HCT116 (cell line): ENCODE results near the gene CEBPA. TPM values are rescaled to one million over a fixed set of nuclear protein-coding genes. Genes with fewer than 3 reads are reported as not detected.

Experiments used
- ATAC-seq: fragments of 200-7000 bp; cut with Tn5 transposase; 2 replicates; pipeline ENCODE4 v1.9.1; 2020; ENCODE audit warnings: mild to moderate bottlenecking, moderate library complexity
- BruUV-seq: library from RNA; stranded (reverse); fragments of 400-500 nt; replicated peaks from 2 replicates; lab custom pipeline; 2021; lab: Mats Ljungman, UMichigan
- CTCF ChIA-PET: fragments of 300-600 bp; sonication (Branson Sonifier 250); formaldehyde crosslinking; loops from one replicate; lab custom pipeline; 2021; ENCODE audit warnings: antibody characterized with exemption; lab: Charles Lee
- POLR2A ChIA-PET: fragments of 300-600, 350-600 bp; sonication (Branson Sonifier 250); formaldehyde crosslinking; loops from one replicate; lab custom pipeline; 2021; ENCODE audit warnings: antibody characterized with exemption; lab: Charles Lee
- RAD21 ChIA-PET, 2 experiments: fragments of 300-600 bp; sonication (Branson Sonifier 250); formaldehyde crosslinking; loops; one replicate each; lab custom pipeline; 2023; ENCODE audit warnings: low total read pairs in 2 of 2; ENCODE audit not compliant: uncharacterized antibody in 2 of 2, unreplicated experiment in 2 of 2, low non-redundant PET in 1 of 2; lab: Charles Lee
- DNase-seq: peaks from one replicate; pipeline ENCODE4 v3.0.0-alpha.2; 2010; ENCODE audit warnings: low read depth, low spot score
- H2AFZ ChIP-seq: fragments of 200-600 bp; shearing (Covaris generic), sonication (generic); 2 replicates; pipeline ENCODE4 v1.6.1; 2017; ENCODE audit warnings: low read depth, mixed run types, mixed read lengths, antibody characterized with exemption, low read length; ENCODE audit not compliant: poor library complexity, severe bottlenecking
- H3K27ac ChIP-seq: 2 replicates; pipeline ENCODE4 v1.5.1; 2012; ENCODE audit warnings: low read depth, low read length
- H3K27me3 ChIP-seq: fragments of 200-600 bp; sonication (generic); 2 replicates; pipeline ENCODE4 v1.6.1; 2016; ENCODE audit warnings: mixed run types, low read length, mixed read lengths; ENCODE audit not compliant: insufficient read depth
- H3K36me3 ChIP-seq, 2 experiments: fragments of 200-500 bp in 1 of 2; fragments of 200-600 bp in 1 of 2; sonication (Bioruptor generic) in 1 of 2; sonication (generic) in 1 of 2; 2 replicates each; pipeline versions ENCODE4 v1.5.1 to v1.6.1; 2014 to 2016; ENCODE audit warnings: low read length in 2 of 2, inconsistent platforms in 1 of 2, mixed read lengths in 1 of 2, mixed run types in 1 of 2; ENCODE audit not compliant: insufficient read depth in 2 of 2, control insufficient read depth in 1 of 2
- H3K4me1 ChIP-seq, 2 experiments: fragments of 200-600 bp in 1 of 2; sonication (generic) in 1 of 2; 2 replicates each; pipeline versions ENCODE4 v1.5.1 to v1.6.1; 2012 to 2017; ENCODE audit warnings: low read length in 2 of 2, inconsistent platforms in 1 of 2, mild to moderate bottlenecking in 1 of 2, mixed read lengths in 1 of 2, mixed run types in 1 of 2, moderate library complexity in 1 of 2; ENCODE audit not compliant: insufficient read depth in 2 of 2, control insufficient read depth in 1 of 2
- H3K4me2 ChIP-seq: fragments of 200-600 bp; sonication (generic); 2 replicates; pipeline ENCODE4 v1.6.1; 2017; ENCODE audit warnings: mixed run types, low read length, mixed read lengths
- H3K4me3 ChIP-seq, 2 experiments: fragments of 200-600 bp in 1 of 2; sonication (generic) in 1 of 2; replicated peaks in 1 of 2; 2 replicates each; pipeline ENCODE4 v1.5.1; 2011 to 2016; ENCODE audit warnings: low read length in 2 of 2, control low read depth in 1 of 2, low read depth in 1 of 2, mild to moderate bottlenecking in 1 of 2, mixed read lengths in 1 of 2, mixed run types in 1 of 2
- H3K79me2 ChIP-seq: fragments of 200-600 bp; sonication (generic); 2 replicates; pipeline ENCODE4 v1.6.1; 2017; ENCODE audit warnings: mild to moderate bottlenecking, mixed run types, low read length, moderate library complexity, mixed read lengths; ENCODE audit not compliant: insufficient read depth
- H3K9ac ChIP-seq: fragments of 200-600 bp; sonication (generic); 2 replicates; pipeline ENCODE4 v1.6.1; 2016; ENCODE audit warnings: low read length, mixed read lengths
- H3K9me2 ChIP-seq: fragments of 200-600 bp; sonication (generic), shearing (Covaris generic); 2 replicates; pipeline ENCODE4 v1.6.1; 2017; ENCODE audit warnings: mixed run types, mild to moderate bottlenecking, moderate library complexity; ENCODE audit not compliant: insufficient read depth
- H3K9me3 ChIP-seq, 2 experiments: fragments of 200-500 bp in 1 of 2; fragments of 200-600 bp in 1 of 2; sonication (Bioruptor generic) in 1 of 2; sonication (generic) in 1 of 2; 2 replicates each; pipeline ENCODE4 v1.6.1; 2014 to 2017; ENCODE audit warnings: low read length in 2 of 2, mixed read lengths in 2 of 2, inconsistent platforms in 1 of 2, low read depth in 1 of 2, mild to moderate bottlenecking in 1 of 2, mixed run types in 1 of 2, moderate library complexity in 1 of 2; ENCODE audit not compliant: control insufficient read depth in 1 of 2, insufficient read depth in 1 of 2
- H4K20me1 ChIP-seq: fragments of 200-600 bp; sonication (generic), shearing (Covaris generic); 2 replicates; pipeline ENCODE4 v1.6.1; 2017; ENCODE audit warnings: mixed run types, mild to moderate bottlenecking, moderate library complexity; ENCODE audit not compliant: insufficient read depth
- CBX3 ChIP-seq: IDR thresholded peaks from 2 replicates; pipeline ENCODE4 v1.6.1; 2012; ENCODE audit warnings: low read depth
- CEBPB ChIP-seq: IDR thresholded peaks from 2 replicates; pipeline ENCODE4 v1.6.1; 2012; ENCODE audit warnings: low read depth
- EGR1 ChIP-seq: IDR thresholded peaks from 2 replicates; pipeline ENCODE4 v1.6.1; 2012; ENCODE audit warnings: low read depth
- ELF1 ChIP-seq: IDR thresholded peaks from 2 replicates; pipeline ENCODE4 v1.6.1; 2012; ENCODE audit warnings: low read depth, borderline replicate concordance
- EZH2 ChIP-seq: fragments of 200-600 bp; sonication (generic); IDR thresholded peaks from 2 replicates; pipeline ENCODE4 v1.6.1; 2017; ENCODE audit warnings: antibody characterized with exemption, mixed run types
- EZH2phosphoT487 ChIP-seq: fragments of 200-600 bp; IDR thresholded peaks from 2 replicates; pipeline ENCODE4 v1.6.1; 2018; ENCODE audit warnings: antibody characterized with exemption, borderline replicate concordance
- FOSL1 ChIP-seq: IDR thresholded peaks from 2 replicates; pipeline ENCODE4 v1.6.1; 2012; ENCODE audit warnings: low read depth
- MAX ChIP-seq: IDR thresholded peaks from 2 replicates; pipeline ENCODE4 v1.6.1; 2012
- POLR2A ChIP-seq: IDR thresholded peaks from 2 replicates; pipeline ENCODE4 v1.7.0; 2011; ENCODE audit warnings: borderline replicate concordance; ENCODE audit not compliant: insufficient read depth, insufficient read length; ENCODE audit errors: extremely low read depth
- POLR2AphosphoS5 ChIP-seq: IDR thresholded peaks from 2 replicates; pipeline ENCODE4 v1.6.1; 2011; ENCODE audit warnings: mild to moderate bottlenecking, low read depth, low read length, moderate library complexity
- RAD21 ChIP-seq: IDR thresholded peaks from 2 replicates; pipeline ENCODE4 v1.6.1; 2012; ENCODE audit warnings: low read depth, mild to moderate bottlenecking
- SIN3A ChIP-seq: IDR thresholded peaks from 2 replicates; pipeline ENCODE4 v1.6.1; 2012; ENCODE audit warnings: low read depth
- SP1 ChIP-seq: IDR thresholded peaks from 2 replicates; pipeline ENCODE4 v1.6.1; 2012; ENCODE audit warnings: low read depth
- SRF ChIP-seq: IDR thresholded peaks from 2 replicates; pipeline ENCODE4 v1.6.1; 2012; ENCODE audit warnings: low read depth
- YY1 ChIP-seq: IDR thresholded peaks from 2 replicates; pipeline ENCODE4 v1.6.1; 2011; ENCODE audit warnings: low read length, low read depth, moderate library complexity, mild to moderate bottlenecking; ENCODE audit not compliant: insufficient replicate concordance; ENCODE audit errors: extremely low read depth
- ZBTB33 ChIP-seq: IDR thresholded peaks from 2 replicates; pipeline ENCODE4 v1.6.1; 2011; ENCODE audit warnings: mild to moderate bottlenecking, low read length, moderate library complexity; ENCODE audit not compliant: insufficient replicate concordance; ENCODE audit errors: extremely low read depth
- ZFX ChIP-seq: fragments of 450-650 bp; IDR thresholded peaks from 2 replicates; pipeline ENCODE4 v1.6.1; 2017
- intact Hi-C: fragments of 100-400 bp; cut with micrococcal nuclease; formaldehyde crosslinking; loops from 2 replicates; pipeline ENCODE4 v1.10.0; 2022
- total RNA-seq: library from RNA; stranded (reverse); gene quantifications from one replicate; pipeline ENCODE4 v1.2.1, GENCODE V29; 2021; ENCODE audit not compliant: unreplicated experiment

CEBPA gene
- total RNA-seq, 1 experiment from 2014 or later = 7.0 TPM

- H3K9me2 ChIP-seq = no peaks in the 10 kb centered on the region
- ATAC-seq (no peak), DNase-seq (no peak)
- ChIA-PET RAD21 (no interaction called here), POLR2A (no interaction called here), CTCF (interaction anchor here (1.0 kb wide), 1 partner anchor 160 kb away, joined by 3 read pairs; no protein-coding TSS in a partner anchor)
- H3K4me2 ChIP-seq = no peak overlapping the region
- no peak overlapping the region for H3K27ac ChIP-seq
- H2AFZ ChIP-seq = no peak overlapping the region
- no peak for TF ChIP-seq POLR2A
- H3K9me3 ChIP-seq = no peaks in the 10 kb centered on the region
- no peaks in the 10 kb centered on the region for H3K79me2 ChIP-seq
- intact Hi-C loops = no loop called here
- no peak overlapping the region for H3K4me3 ChIP-seq
- no peaks in the 10 kb centered on the region for H3K4me1 ChIP-seq
- H4K20me1 ChIP-seq = no peaks in the 10 kb centered on the region
- no peaks in the 10 kb centered on the region for H3K36me3 ChIP-seq
- no TSS peak for BruUV-seq
- H3K9ac ChIP-seq = no peak overlapping the region
- H3K27me3 ChIP-seq = no peaks in the 10 kb centered on the region
Measured at GRCh38 chr19:33255781-33256180, 46.6 kb downstream of the CEBPA start.

GRCh38 chr19:33254245-33254824, 48.0 kb downstream of the CEBPA start:
- no peaks in the 10 kb centered on the region for H3K9me2 ChIP-seq
- ChIA-PET CTCF (interaction anchor here (0.9 kb wide), 1 partner anchor 162 kb away, joined by 3 read pairs; no protein-coding TSS in a partner anchor), POLR2A (no interaction called here), RAD21 (no interaction called here)
- H3K4me2 ChIP-seq = no peak overlapping the region
- TF ChIP-seq ZBTB33 = no peak
- no peak for TF ChIP-seq ZFX
- TF ChIP-seq SIN3A = no peak
- TF ChIP-seq RAD21 = no peak
- TF ChIP-seq EZH2 = no peak
- no peak for TF ChIP-seq SRF
- TF ChIP-seq CBX3 = no peak
- TF ChIP-seq CEBPB = no peak
- no peak for TF ChIP-seq ELF1
- TF ChIP-seq YY1 = no peak
- no peak for TF ChIP-seq POLR2A
- TF ChIP-seq FOSL1 = no peak
- TF ChIP-seq MAX = no peak
- TF ChIP-seq POLR2AphosphoS5 = no peak
- no peak for TF ChIP-seq EGR1
- no peak for TF ChIP-seq SP1
- TF ChIP-seq EZH2phosphoT487 = no peak
- no peak for ATAC-seq
- H3K27me3 ChIP-seq = no peaks in the 10 kb centered on the region
- no peak overlapping the region for H3K4me3 ChIP-seq
- no peaks in the 10 kb centered on the region for H3K9me3 ChIP-seq
- peaks cover 7 to 8% of the 10 kb centered on the region in 2 experiments; a peak in 2 of 4 replicates for H3K4me1 ChIP-seq
- no peaks in the 10 kb centered on the region for H4K20me1 ChIP-seq
- no peaks in the 10 kb centered on the region for H3K36me3 ChIP-seq
- no peak overlapping the region for H3K27ac ChIP-seq
- no peak overlapping the region for H2AFZ ChIP-seq
- H3K9ac ChIP-seq = no peak overlapping the region
- intact Hi-C loops = no loop called here
- no peaks in the 10 kb centered on the region for H3K79me2 ChIP-seq
- DNase-seq = no peak
- no TSS peak for BruUV-seq
